ENCODE results near the gene TXNDC12.

- TF ChIP-seq CTCF (IDR thresholded peaks at IDR 0.05): no peak
- no peak for TF ChIP-seq SIN3A (IDR thresholded peaks at IDR 0.05; ENCODE audit: borderline replicate concordance, insufficient read depth, low read depth, low read length)
- no peak for TF ChIP-seq POLR2AphosphoS5 (IDR thresholded peaks at IDR 0.05; ENCODE audit: low read depth, low read length)
These were observed 78.0 kb downstream of the TXNDC12 start for GRCh38 chr1:51976846-51977602.
